B cell (primary cell): Measurements from ENCODE around the gene PHKG2. TPM values are rescaled to one million over a fixed set of nuclear protein-coding genes. Genes with fewer than 3 reads are reported as not detected.

Experiments
- ATAC-seq: fragments of 200-7000 bp; cut with Tn5 transposase; one replicate; pipeline ENCODE4 v1.10.0; 2021; ENCODE audit warnings: low read depth, mild to moderate bottlenecking, moderate number of reproducible peaks, moderate library complexity
- CTCF ChIA-PET: fragments of 350-600 bp; sonication (Branson Sonifier 250); formaldehyde crosslinking; loops from one replicate; lab custom pipeline; 2021; ENCODE audit warnings: antibody characterized with exemption, inconsistent platforms; lab: Charles Lee
- POLR2A ChIA-PET: fragments of 350-600 bp; sonication (Branson Sonifier 250); formaldehyde crosslinking; loops from one replicate; lab custom pipeline; 2021; ENCODE audit warnings: antibody characterized with exemption; lab: Charles Lee
- DNase-seq: peaks from one replicate; pipeline ENCODE4 v3.0.0; 2013
- H2AFZ ChIP-seq: 2 replicates; pipeline ENCODE4 v1.6.1; 2012; ENCODE audit warnings: mild to moderate bottlenecking, low read depth, low read length; ENCODE audit not compliant: insufficient read depth, poor library complexity, severe bottlenecking
- H3K27ac ChIP-seq, 2 donors: 1 replicate in 1 of 2; 2 replicates in 1 of 2; pipeline ENCODE4 v1.5.1; 2012 to 2013; ENCODE audit warnings: low read length in 2 of 2, mild to moderate bottlenecking in 2 of 2, moderate library complexity in 1 of 2
- H3K27me3 ChIP-seq, 4 experiments: fragments of 200-600 bp in 1 of 4; sonication (generic) in 1 of 4; replicated peaks in 1 of 4; 1 replicate in 2 of 4; 2 replicates in 2 of 4; pipeline versions ENCODE4 v1.6.1 to v1.7.0; 2013 to 2016; ENCODE audit warnings: low read length in 3 of 4, mild to moderate bottlenecking in 2 of 4, mixed read lengths in 1 of 4, moderate library complexity in 1 of 4; ENCODE audit not compliant: insufficient read depth in 4 of 4, control insufficient read depth in 3 of 4; ENCODE audit errors: control extremely low read depth in 1 of 4
- H3K36me3 ChIP-seq, 2 experiments: replicated peaks in 1 of 2; 1 replicate in 1 of 2; 2 replicates in 1 of 2; pipeline versions ENCODE4 v1.6.1 to v1.7.1; 2013; ENCODE audit warnings: low read length in 1 of 2; ENCODE audit not compliant: insufficient read depth in 2 of 2, control insufficient read depth in 1 of 2; ENCODE audit errors: control extremely low read depth in 1 of 2, extremely low read depth in 1 of 2
- H3K4me1 ChIP-seq, 2 donors: fragments of 200-600 bp in 1 of 2; sonication (generic) in 1 of 2; 1 replicate in 1 of 2; 2 replicates in 1 of 2; pipeline versions ENCODE4 v1.5.1 to v1.6.1; 2013 to 2017; ENCODE audit warnings: low read length in 2 of 2; ENCODE audit not compliant: control insufficient read depth in 2 of 2, insufficient read depth in 2 of 2
- H3K4me2 ChIP-seq: replicated peaks from 2 replicates; pipeline ENCODE3; 2012; ENCODE audit warnings: mild to moderate bottlenecking, low read depth, low read length; ENCODE audit not compliant: poor library complexity, severe bottlenecking
- H3K4me3 ChIP-seq, 5 experiments: fragments of 200-600 bp in 1 of 5; sonication (generic) in 1 of 5; 1 replicate in 3 of 5; 2 replicates in 2 of 5; pipeline versions ENCODE4 v1.5.1 to v1.7.0; 2011 to 2016; ENCODE audit warnings: low read length in 4 of 5, mild to moderate bottlenecking in 4 of 5, low read depth in 2 of 5, control low read depth in 1 of 5, moderate library complexity in 1 of 5; ENCODE audit not compliant: insufficient read depth in 1 of 5; ENCODE audit errors: control extremely low read depth in 1 of 5, extremely low read depth in 1 of 5
- H3K79me2 ChIP-seq: fragments of 200-600 bp; sonication (generic); one replicate; pipeline ENCODE4 v1.6.0; 2016; ENCODE audit warnings: low read length; ENCODE audit not compliant: control insufficient read depth, insufficient read depth
- H3K9ac ChIP-seq: fragments of 200-600 bp; sonication (generic); 2 replicates; pipeline ENCODE4 v1.6.1; 2017; ENCODE audit warnings: mild to moderate bottlenecking, low read length, moderate library complexity
- H3K9me3 ChIP-seq, 3 donors: one replicate each; pipeline versions ENCODE4 v1.6.1 to v1.7.1; 2013; ENCODE audit warnings: low read length in 2 of 3; ENCODE audit not compliant: control insufficient read depth in 2 of 3, insufficient read depth in 1 of 3; ENCODE audit errors: control extremely low read depth in 1 of 3
- H4K20me1 ChIP-seq: 2 replicates; pipeline ENCODE4 v1.6.0; 2012; ENCODE audit warnings: mild to moderate bottlenecking, low read length; ENCODE audit not compliant: insufficient read depth, control insufficient read depth, poor library complexity, severe bottlenecking
- H3K27ac Mint-ChIP-seq: one replicate; pipeline ENCODE4 v1.8.0; 2021; ENCODE audit warnings: mixed read lengths
- H3K27me3 Mint-ChIP-seq: one replicate; pipeline ENCODE4 v1.8.0; 2021; ENCODE audit warnings: mixed read lengths
- H3K4me1 Mint-ChIP-seq: one replicate; pipeline ENCODE4 v1.8.0; 2021; ENCODE audit warnings: mixed read lengths
- H3K4me3 Mint-ChIP-seq: one replicate; pipeline ENCODE4 v1.8.0; 2021; ENCODE audit warnings: mixed read lengths
- H3K9me3 Mint-ChIP-seq: one replicate; pipeline ENCODE4 v1.8.0; 2022; ENCODE audit warnings: mixed read lengths; ENCODE audit not compliant: insufficient read depth
- EZH2 ChIP-seq: IDR thresholded peaks from 2 replicates; pipeline ENCODE4 v1.6.1; 2012; ENCODE audit warnings: borderline replicate concordance, low read depth, mild to moderate bottlenecking, moderate library complexity, low read length; ENCODE audit not compliant: insufficient read depth, poor library complexity, severe bottlenecking
- WGBS: methylation state at CpG from one replicate; pipeline ENCODE4 v1.1.5; 2013; ENCODE audit warnings: missing lambda C conversion rate; ENCODE audit not compliant: insufficient coverage; 5-methylcytosine and 5-hydroxymethylcytosine counted together
- intact Hi-C: fragments of 100-400 bp; cut with micrococcal nuclease; formaldehyde crosslinking; loops from one replicate; pipeline ENCODE4 v1.10.0; 2022
- polyA plus RNA-seq: library from polyadenylated mRNA; depleted of rRNA; stranded (reverse); fragments of >200 nt; gene quantifications from 2 replicates; pipeline ENCODE4 v1.2.3, GENCODE V29; 2012
- total RNA-seq, 2 donors: library from RNA; stranded (reverse); fragments of 120-200 nt in 1 of 2; gene quantifications; 1 replicate in 1 of 2; 2 replicates in 1 of 2; pipeline versions ENCODE4 v1.2.3 to v1.2.4, GENCODE V29; 2013 to 2022
- TF ChIP-seq, protein P1 (sequence below): fragments of 200-600 bp; IDR thresholded peaks from one replicate; pipeline ENCODE4 v1.8.0; 2022; ENCODE audit warnings: antibody characterized with exemption, mild to moderate bottlenecking

Gene PHKG2
- total and polyA plus RNA-seq, 2 donors (not counting 1 experiment from before 2014, with no cell fraction given), result 55.7 to 80.8 TPM

DNA sequence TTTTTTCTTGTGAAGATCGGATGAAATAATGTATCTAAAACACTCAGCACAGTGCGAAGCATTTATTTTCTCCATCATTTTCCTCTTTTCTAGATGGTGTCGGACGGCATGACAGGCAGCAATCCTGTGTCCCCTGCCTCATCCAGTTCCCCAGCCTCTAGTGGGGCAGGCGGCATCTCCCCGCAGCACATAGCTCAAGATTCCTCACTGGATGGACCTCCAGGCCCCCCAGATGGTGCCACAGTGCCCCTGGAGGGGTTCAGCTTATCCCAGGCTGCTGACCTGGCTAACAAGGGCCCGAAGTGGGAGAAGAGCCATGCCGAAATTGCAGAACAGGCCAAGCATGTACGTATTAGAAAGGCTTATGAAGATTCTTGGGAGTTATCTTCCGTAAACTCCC, 44.3 kb upstream of the PHKG2 start:
- H3K9ac ChIP-seq, result no peak overlapping the region
- H3K4me1 ChIP-seq, result peaks cover 9 to 12% of the 10 kb centered on the region in 2 donors
- no peak overlapping the region for H3K4me3 ChIP-seq
- ATAC-seq (no peak), DNase-seq (no peak)
- Mint-ChIP-seq H3K4me1 (peaks cover 15% of the 10 kb centered on the region), H3K4me3 (no peak overlapping the region), H3K27ac (no peak overlapping the region), H3K27me3 (no peaks in the 10 kb centered on the region), H3K9me3 (no peaks in the 10 kb centered on the region)
- CTCF ChIA-PET, result interaction anchor here (1.1 kb wide), 1 partner anchor 10 kb away, joined by 3 read pairs; no protein-coding TSS in a partner anchor
- WGBS, result 98% methylated on average over 8 of the region's 10 CpGs
- H3K4me2 ChIP-seq, result no peak overlapping the region
- H3K36me3 ChIP-seq, result peaks cover 20 to 84% of the 10 kb centered on the region in 2 experiments
- intact Hi-C loops, result no loop called here
- no peak overlapping the region for H3K27ac ChIP-seq
- no peak overlapping the region for H2AFZ ChIP-seq
- peaks cover 68% of the 10 kb centered on the region for H4K20me1 ChIP-seq
- H3K9me3 ChIP-seq, result no peaks in the 10 kb centered on the region
- POLR2A ChIA-PET, result no interaction called here
- no peaks in the 10 kb centered on the region for H3K27me3 ChIP-seq
- TF ChIP-seq EZH2, result no peak
- TF ChIP-seq, protein P1, sequence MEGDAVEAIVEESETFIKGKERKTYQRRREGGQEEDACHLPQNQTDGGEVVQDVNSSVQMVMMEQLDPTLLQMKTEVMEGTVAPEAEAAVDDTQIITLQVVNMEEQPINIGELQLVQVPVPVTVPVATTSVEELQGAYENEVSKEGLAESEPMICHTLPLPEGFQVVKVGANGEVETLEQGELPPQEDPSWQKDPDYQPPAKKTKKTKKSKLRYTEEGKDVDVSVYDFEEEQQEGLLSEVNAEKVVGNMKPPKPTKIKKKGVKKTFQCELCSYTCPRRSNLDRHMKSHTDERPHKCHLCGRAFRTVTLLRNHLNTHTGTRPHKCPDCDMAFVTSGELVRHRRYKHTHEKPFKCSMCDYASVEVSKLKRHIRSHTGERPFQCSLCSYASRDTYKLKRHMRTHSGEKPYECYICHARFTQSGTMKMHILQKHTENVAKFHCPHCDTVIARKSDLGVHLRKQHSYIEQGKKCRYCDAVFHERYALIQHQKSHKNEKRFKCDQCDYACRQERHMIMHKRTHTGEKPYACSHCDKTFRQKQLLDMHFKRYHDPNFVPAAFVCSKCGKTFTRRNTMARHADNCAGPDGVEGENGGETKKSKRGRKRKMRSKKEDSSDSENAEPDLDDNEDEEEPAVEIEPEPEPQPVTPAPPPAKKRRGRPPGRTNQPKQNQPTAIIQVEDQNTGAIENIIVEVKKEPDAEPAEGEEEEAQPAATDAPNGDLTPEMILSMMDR, result no peak
- peaks cover 62% of the 10 kb centered on the region for H3K79me2 ChIP-seq

DNA sequence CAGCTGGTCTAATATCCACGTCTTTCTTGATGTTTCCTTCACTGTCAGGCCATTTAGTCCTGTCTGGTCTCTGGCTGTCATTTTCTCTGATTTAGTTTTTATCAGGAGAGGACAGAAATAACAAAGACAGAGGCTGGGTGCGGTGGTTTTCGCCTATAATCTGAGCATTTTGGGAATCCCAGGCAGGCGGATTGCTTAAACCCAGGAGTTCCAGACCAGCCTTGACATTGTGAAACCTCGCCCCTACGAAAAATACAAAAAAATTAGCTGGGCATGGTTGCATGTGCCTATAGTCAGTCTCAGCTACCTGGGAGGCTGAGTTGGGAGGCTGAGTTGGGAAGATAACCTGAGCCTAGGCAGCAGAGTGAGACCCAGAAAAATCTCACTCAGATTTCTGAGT, 42.2 kb upstream of the PHKG2 start:
- WGBS, result 100% methylated on average over 6 of the region's 6 CpGs
- no peak overlapping the region for H3K4me3 Mint-ChIP-seq
- no peaks in the 10 kb centered on the region for H3K9me3 ChIP-seq
- H3K4me1 ChIP-seq, result no peaks in the 10 kb centered on the region
- H3K36me3 ChIP-seq, result peaks cover 28 to 95% of the 10 kb centered on the region in 2 experiments
- H2AFZ ChIP-seq, result no peak overlapping the region
- H3K79me2 ChIP-seq, result peaks cover 57% of the 10 kb centered on the region
- ChIA-PET POLR2A (no interaction called here), CTCF (interaction anchor here (0.6 to 1.5 kb wide), 4 partner anchors 12 to 257 kb away, joined by 3 to 6 read pairs (median 4); no protein-coding TSS in a partner anchor)
- no peak overlapping the region for H3K27ac ChIP-seq
- no peaks in the 10 kb centered on the region for H3K9me3 Mint-ChIP-seq
- intact Hi-C loops, result no loop called here
- no peak overlapping the region for H3K27ac Mint-ChIP-seq
- DNase-seq (no peak), ATAC-seq (no peak)
- peaks cover 67% of the 10 kb centered on the region for H4K20me1 ChIP-seq
- TF ChIP-seq, protein P1, result no peak
- TF ChIP-seq EZH2, result no peak
- H3K27me3 ChIP-seq, result no peaks in the 10 kb centered on the region
- no peak overlapping the region for H3K9ac ChIP-seq
- no peak overlapping the region for H3K4me2 ChIP-seq
- H3K27me3 Mint-ChIP-seq, result no peaks in the 10 kb centered on the region
- H3K4me1 Mint-ChIP-seq, result no peaks in the 10 kb centered on the region
- no peak overlapping the region for H3K4me3 ChIP-seq
